Activated T-helper 1 cell treated with anti-CD3 and anti-CD28 coated beads, Interleukin-12 subunit alpha, Interleukin-12 subunit beta, Interleukin-2, Interleukin-4 antibody, amounts not matched to agents 30 ng/mL and 10 ng/mL and 1 ng/mL, durations not matched to agents 14 hours and 24 hours and 36 hours (primary cell): ENCODE data around the gene SPECC1. TPM values are rescaled to one million over a fixed set of nuclear protein-coding genes. Genes with fewer than 3 reads are reported as not detected.
"Not testable (repeated sequence)": the region's sequence is repeated elsewhere in the genome, so short reads cannot be mapped to it uniquely, and the experiment has no call there.

Source experiments
- DNase-seq: peaks from one replicate; pipeline ENCODE4 v3.0.0; 2021; ENCODE audit warnings: low spot score
- H3K27ac Mint-ChIP-seq: one replicate; pipeline ENCODE4 v1.8.0; 2021; ENCODE audit warnings: mild to moderate bottlenecking, mixed read lengths
- H3K27me3 Mint-ChIP-seq: one replicate; pipeline ENCODE4 v1.8.0; 2022; ENCODE audit warnings: mild to moderate bottlenecking, moderate library complexity, mixed read lengths; ENCODE audit not compliant: insufficient read depth
- H3K36me3 Mint-ChIP-seq: one replicate; pipeline ENCODE4 v1.8.0; 2021; ENCODE audit warnings: low read depth, mixed read lengths
- H3K4me1 Mint-ChIP-seq: one replicate; pipeline ENCODE4 v1.8.0; 2021; ENCODE audit warnings: low read depth, mixed read lengths
- H3K4me3 Mint-ChIP-seq: one replicate; pipeline ENCODE4 v1.8.0; 2021; ENCODE audit warnings: mild to moderate bottlenecking, moderate library complexity, mixed read lengths
- H3K9me3 Mint-ChIP-seq: one replicate; pipeline ENCODE4 v1.8.0; 2021; ENCODE audit warnings: mixed read lengths
- intact Hi-C: fragments of 100-400 bp; cut with micrococcal nuclease; formaldehyde crosslinking; loops from one replicate; pipeline ENCODE4 v1.15.1; 2024
- total RNA-seq: library from RNA; stranded (reverse); gene quantifications from 2 replicates; pipeline ENCODE4 v1.2.3, GENCODE V29; 2022

SPECC1 gene
- total RNA-seq, 1 donor from 2014 or later, result 11.1 TPM

DNA sequence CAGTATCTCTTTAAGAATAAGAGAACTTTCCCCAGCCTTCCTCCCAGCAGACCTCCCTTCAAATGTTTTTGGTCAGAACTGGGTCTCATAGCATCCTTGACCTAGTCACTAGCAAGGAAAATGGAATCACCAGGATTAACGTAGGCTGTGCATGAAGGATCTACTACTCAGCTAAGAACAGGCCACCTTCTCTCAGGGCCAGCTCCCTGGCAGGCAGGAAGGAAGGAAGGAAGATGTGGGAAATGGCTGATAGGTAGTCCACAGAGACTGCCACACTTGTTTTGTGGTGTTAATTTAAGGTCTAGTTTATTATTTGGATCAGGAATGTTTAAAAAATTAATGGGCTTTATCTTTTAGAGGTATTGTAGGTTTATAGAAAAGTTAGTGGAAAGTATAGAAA is 136.4 kb downstream of the SPECC1 start:
- Mint-ChIP-seq H3K27me3 (peaks cover 9% of the 10 kb centered on the region), H3K27ac (no peak overlapping the region), H3K4me1 (no peaks in the 10 kb centered on the region), H3K9me3 (no peaks in the 10 kb centered on the region), H3K4me3 (no peak overlapping the region), H3K36me3 (no peaks in the 10 kb centered on the region)
- DNase-seq, result no peak
- intact Hi-C loops, result no loop called here

- H3K4me3 Mint-ChIP-seq, result no peak overlapping the region
- peaks cover 9% of the 10 kb centered on the region for H3K27me3 Mint-ChIP-seq
- intact Hi-C loops, result no loop called here
- DNase-seq, result no peak
- H3K36me3 Mint-ChIP-seq, result no peaks in the 10 kb centered on the region
- H3K4me1 Mint-ChIP-seq, result no peaks in the 10 kb centered on the region
- H3K27ac Mint-ChIP-seq, result no peak overlapping the region
- no peaks in the 10 kb centered on the region for H3K9me3 Mint-ChIP-seq
These were observed 140.1 kb downstream of the SPECC1 start for GRCh38 chr17:20149251-20149650.

- Mint-ChIP-seq H3K36me3 (no peaks in the 10 kb centered on the region), H3K4me1 (no peaks in the 10 kb centered on the region), H3K27me3 (peaks cover 9% of the 10 kb centered on the region), H3K4me3 (no peak overlapping the region), H3K27ac (no peak overlapping the region), H3K9me3 (no peaks in the 10 kb centered on the region)
- DNase-seq, result no peak
- intact Hi-C loops, result loop anchor here (10.0 kb wide), 2 partner anchors 1304 to 1404 kb away; no protein-coding TSS in a partner anchor
These were observed 142.0 kb downstream of the SPECC1 start for GRCh38 chr17:20151174-20151573.

- DNase-seq, result no peak
- Mint-ChIP-seq H3K36me3 (peaks cover 1% of the 10 kb centered on the region), H3K9me3 (no peaks in the 10 kb centered on the region), H3K4me3 (no peak overlapping the region), H3K27ac (no peak overlapping the region), H3K27me3 (peaks cover 19% of the 10 kb centered on the region), H3K4me1 (no peaks in the 10 kb centered on the region)
- intact Hi-C loops, result loop anchor here (10.0 kb wide), 2 partner anchors 1302 to 1402 kb away; no protein-coding TSS in a partner anchor
These were observed 144.1 kb downstream of the SPECC1 start for GRCh38 chr17:20153231-20153630.

DNA sequence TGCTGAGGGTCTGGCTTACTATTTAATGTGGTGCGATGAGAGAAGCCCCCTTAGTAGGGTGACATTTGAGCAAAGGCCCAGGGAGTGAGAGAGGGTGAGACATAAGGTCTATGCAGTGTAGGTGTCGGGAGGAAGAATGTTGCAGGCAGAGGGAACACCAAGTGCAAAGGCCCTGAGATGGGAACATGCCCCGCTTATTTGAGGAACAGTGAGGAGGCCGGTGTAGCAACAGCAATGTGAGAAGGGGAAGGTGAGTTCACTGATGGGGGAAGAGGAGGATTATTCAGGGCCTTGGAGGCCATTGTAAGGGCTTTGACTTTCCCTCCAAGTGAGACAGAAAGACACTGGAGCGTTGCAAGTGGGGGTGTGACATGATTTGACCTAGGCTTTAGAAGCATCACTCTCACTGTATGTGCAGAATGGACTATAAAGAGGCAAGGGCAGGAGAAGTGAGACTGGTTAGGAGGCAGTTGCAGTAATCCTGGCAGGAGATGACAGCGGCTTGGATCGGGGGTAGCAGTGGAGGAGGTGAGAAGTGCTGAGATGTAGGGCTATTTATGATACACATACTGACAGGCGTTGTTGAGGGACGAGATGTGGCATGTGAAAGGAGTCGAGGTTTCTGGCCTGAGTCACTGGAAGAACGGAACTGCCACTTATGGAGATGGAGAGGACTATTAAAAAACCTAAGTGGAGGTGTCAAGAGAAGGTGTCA is 145.3 kb downstream of the SPECC1 start:
- intact Hi-C loops, result loop anchor here (2.0 to 10.0 kb wide), 3 partner anchors 506 to 1400 kb away; partner anchors contain the start of gene ALDH3A2
- no peak overlapping the region for H3K4me3 Mint-ChIP-seq
- no peak overlapping the region for H3K27ac Mint-ChIP-seq
- peaks cover 1% of the 10 kb centered on the region for H3K36me3 Mint-ChIP-seq
- H3K27me3 Mint-ChIP-seq, result peaks cover 16% of the 10 kb centered on the region
- H3K9me3 Mint-ChIP-seq, result no peaks in the 10 kb centered on the region
- no peak for DNase-seq
- no peaks in the 10 kb centered on the region for H3K4me1 Mint-ChIP-seq

GRCh38 chr17:20155258-20156195 is 146.4 kb downstream of the SPECC1 start:
- H3K4me3 Mint-ChIP-seq, result no peak overlapping the region
- intact Hi-C loops, result loop anchor here (1.0 to 10.0 kb wide), 5 partner anchors 79 to 1399 kb away; partner anchors contain the start of genes AKAP10 and ALDH3A2
- no peak overlapping the region for H3K27ac Mint-ChIP-seq
- no peaks in the 10 kb centered on the region for H3K9me3 Mint-ChIP-seq
- peaks cover 16% of the 10 kb centered on the region for H3K27me3 Mint-ChIP-seq
- H3K4me1 Mint-ChIP-seq, result no peaks in the 10 kb centered on the region
- H3K36me3 Mint-ChIP-seq, result peaks cover 1% of the 10 kb centered on the region
- DNase-seq, result peak; percentile 96

- Mint-ChIP-seq H3K4me1 (no peaks in the 10 kb centered on the region), H3K4me3 (peak overlapping the region; percentile 81), H3K27ac (peak overlapping the region; percentile 25), H3K9me3 (no peaks in the 10 kb centered on the region), H3K36me3 (peaks cover 1% of the 10 kb centered on the region), H3K27me3 (peaks cover 15% of the 10 kb centered on the region)
- intact Hi-C loops, result loop anchor here (10.0 kb wide), 2 partner anchors 1298 to 1398 kb away; no protein-coding TSS in a partner anchor
- DNase-seq, result peak; percentile 8
These were observed 147.2 kb downstream of the SPECC1 start for GRCh38 chr17:20156196-20157000.

DNA sequence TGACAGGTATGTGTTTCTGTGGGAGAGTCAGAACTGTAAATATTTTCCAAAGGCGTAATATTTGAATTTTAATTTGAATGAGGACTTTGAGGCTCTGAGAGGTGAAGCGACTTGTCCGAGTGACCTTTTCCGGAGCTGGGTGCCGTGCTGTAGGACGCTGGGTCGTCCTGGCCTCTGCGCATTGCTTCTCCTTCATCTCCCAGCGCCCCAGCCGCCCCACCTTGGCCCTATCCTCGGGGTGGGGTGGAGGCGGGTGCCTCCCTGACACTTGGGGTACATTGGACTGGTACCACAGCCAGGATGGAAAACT is 147.8 kb downstream of the SPECC1 start:
- peak overlapping the region; percentile 81 for H3K4me3 Mint-ChIP-seq
- peaks cover 15% of the 10 kb centered on the region for H3K27me3 Mint-ChIP-seq
- H3K4me1 Mint-ChIP-seq, result no peaks in the 10 kb centered on the region
- no peak overlapping the region for H3K27ac Mint-ChIP-seq
- peaks cover 1% of the 10 kb centered on the region for H3K36me3 Mint-ChIP-seq
- intact Hi-C loops, result loop anchor here (10.0 kb wide), 2 partner anchors 1298 to 1398 kb away; no protein-coding TSS in a partner anchor
- no peaks in the 10 kb centered on the region for H3K9me3 Mint-ChIP-seq
- DNase-seq, result no peak

- Mint-ChIP-seq H3K4me3 (no peak overlapping the region), H3K4me1 (no peaks in the 10 kb centered on the region), H3K27me3 (peaks cover 15% of the 10 kb centered on the region), H3K9me3 (no peaks in the 10 kb centered on the region), H3K27ac (no peak overlapping the region), H3K36me3 (peaks cover 1% of the 10 kb centered on the region)
- intact Hi-C loops, result loop anchor here (10.0 kb wide), 2 partner anchors 1296 to 1396 kb away; no protein-coding TSS in a partner anchor
- no peak for DNase-seq
These were observed 149.4 kb downstream of the SPECC1 start for GRCh38 chr17:20158580-20158979.

DNA sequence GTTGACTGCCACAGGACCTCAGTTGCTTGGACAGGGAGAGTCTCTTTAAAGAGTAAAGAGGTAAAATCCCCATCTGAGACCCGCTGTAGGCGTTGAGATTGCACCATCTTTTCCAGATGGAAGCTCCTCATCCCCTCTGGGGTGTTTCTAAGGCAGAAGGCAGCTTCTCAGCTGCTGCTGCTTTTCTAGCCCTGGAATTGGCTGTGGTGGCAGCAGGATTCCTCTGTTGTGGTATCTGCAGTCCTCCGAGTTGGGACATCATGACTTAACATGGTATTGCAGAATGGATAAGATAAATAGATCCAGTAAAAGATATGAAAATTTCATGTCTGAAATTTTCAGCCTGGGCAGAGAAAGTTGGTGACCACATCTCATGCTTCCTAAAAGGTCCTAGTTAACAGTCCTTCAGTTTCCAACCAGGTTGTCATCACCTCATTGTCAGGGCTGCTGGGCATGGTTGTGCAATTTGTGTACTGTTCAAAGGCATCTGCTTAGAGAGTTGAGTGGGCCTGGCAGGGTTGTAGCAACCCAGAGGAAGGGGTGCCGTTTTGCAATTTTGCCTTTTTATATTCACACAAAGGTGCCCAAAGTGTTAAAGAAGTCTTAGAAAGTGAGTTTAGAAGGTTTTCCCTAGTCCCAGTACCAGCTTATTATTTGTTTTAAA is 150.4 kb downstream of the SPECC1 start:
- intact Hi-C loops, result loop anchor here (10.0 kb wide), 2 partner anchors 1295 to 1395 kb away; no protein-coding TSS in a partner anchor
- Mint-ChIP-seq H3K4me1 (no peaks in the 10 kb centered on the region), H3K9me3 (no peaks in the 10 kb centered on the region), H3K36me3 (peaks cover 1% of the 10 kb centered on the region), H3K27me3 (peaks cover 15% of the 10 kb centered on the region), H3K27ac (no peak overlapping the region), H3K4me3 (no peak overlapping the region)
- no peak for DNase-seq

DNA sequence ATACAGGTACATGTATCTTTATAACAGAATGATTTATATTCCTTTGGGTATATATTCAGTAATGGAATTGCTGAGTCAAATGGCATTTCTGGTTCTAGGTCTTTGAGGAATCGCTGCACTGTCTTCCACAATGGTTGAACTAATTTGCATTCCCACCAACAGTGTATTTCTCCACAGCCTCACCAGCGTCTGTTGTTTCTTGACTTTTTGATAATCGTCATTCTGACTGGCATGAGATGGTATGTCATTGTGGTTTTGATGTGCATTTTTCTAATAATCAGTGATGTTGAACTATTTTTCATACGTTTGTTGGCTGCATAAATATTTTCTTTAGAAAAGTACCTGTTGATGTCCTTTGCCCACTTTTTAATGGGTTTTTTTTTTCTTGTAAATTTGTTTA is 156.4 kb downstream of the SPECC1 start:
- H3K4me1 Mint-ChIP-seq, intact Hi-C loops, H3K27me3 Mint-ChIP-seq, H3K9me3 Mint-ChIP-seq, H3K4me3 Mint-ChIP-seq, H3K36me3 Mint-ChIP-seq, H3K27ac Mint-ChIP-seq, DNase-seq: not testable (repeated sequence)

DNA sequence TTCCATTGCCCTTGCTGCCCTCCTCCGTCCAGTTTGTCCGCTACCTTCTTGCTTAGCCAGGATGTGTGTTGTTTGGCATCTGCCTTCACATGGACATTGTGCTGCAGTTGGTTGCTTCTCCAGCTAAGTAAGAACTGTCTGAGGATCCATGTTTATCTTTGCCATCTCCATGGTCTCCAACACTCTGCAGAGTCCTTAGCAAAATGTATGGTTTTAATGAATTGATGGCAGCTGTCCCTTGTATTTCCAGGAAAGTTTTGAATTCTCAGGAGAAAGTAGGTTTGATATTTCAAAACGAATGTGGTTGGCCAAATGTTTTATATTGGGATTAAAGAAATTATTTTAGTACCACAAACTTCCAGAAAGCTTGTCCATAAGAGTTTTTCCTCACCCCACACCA is 160.9 kb downstream of the SPECC1 start:
- H3K36me3 Mint-ChIP-seq, result no peaks in the 10 kb centered on the region
- peaks cover 7% of the 10 kb centered on the region for H3K27me3 Mint-ChIP-seq
- no peak for DNase-seq
- intact Hi-C loops, result no loop called here
- no peaks in the 10 kb centered on the region for H3K9me3 Mint-ChIP-seq
- H3K4me1 Mint-ChIP-seq, result no peaks in the 10 kb centered on the region
- H3K27ac Mint-ChIP-seq, result no peak overlapping the region
- H3K4me3 Mint-ChIP-seq, result no peak overlapping the region
